Urinary bladder (tissue), 4 donors: Measurements from ENCODE around the gene LOXHD1. TPM values are rescaled to one million over a fixed set of nuclear protein-coding genes. Genes with fewer than 3 reads are reported as not detected.

ENCODE experiments used
- DNase-seq: peaks from one replicate; pipeline ENCODE4 v3.0.0-alpha.2; 2015; ENCODE audit errors: extremely low spot score
- H3K27ac ChIP-seq: one replicate; pipeline ENCODE4 v1.5.1; 2013; ENCODE audit warnings: low read depth, mild to moderate bottlenecking, moderate library complexity
- H3K36me3 ChIP-seq: one replicate; pipeline ENCODE4 v1.6.1; 2013; ENCODE audit warnings: mild to moderate bottlenecking, moderate library complexity; ENCODE audit not compliant: insufficient read depth
- H3K4me1 ChIP-seq: one replicate; pipeline ENCODE4 v1.6.1; 2013; ENCODE audit warnings: mild to moderate bottlenecking, moderate library complexity; ENCODE audit not compliant: insufficient read depth
- H3K4me3 ChIP-seq: one replicate; pipeline ENCODE4 v1.5.1; 2013; ENCODE audit warnings: low read depth, low read length
- WGBS: extraction: QIAGEN DNeasy Blood & Tissue Kit; methylation state at CpG from one replicate; pipeline ENCODE4 v1.1.7; 2013; 5-methylcytosine and 5-hydroxymethylcytosine counted together
- polyA plus RNA-seq: library from polyadenylated mRNA; stranded (reverse); fragments of 200-250 nt; gene quantifications from one replicate; pipeline ENCODE4 v1.2.3, GENCODE V29; 2013
- total RNA-seq: library from RNA; depleted of rRNA; stranded (reverse); fragments of >200 nt; gene quantifications from one replicate; pipeline ENCODE4 v1.2.3, GENCODE V29; 2014
- donor health status: healthy with polysubstance abuse.
- donor health status: healthy.

The LOXHD1 gene
- total and polyA plus RNA-seq, 2 donors, result 0.11 to 1.2 TPM

- Histone ChIP-seq H3K4me3 (no peak overlapping the region), H3K27ac (no peak overlapping the region), H3K4me1 (no peaks in the 10 kb centered on the region), H3K36me3 (no peaks in the 10 kb centered on the region)
- DNase-seq, result no peak
Observed at GRCh38 chr18:46596119-46596518, 60.9 kb downstream of the LOXHD1 start.

- Histone ChIP-seq H3K4me1 (no peaks in the 10 kb centered on the region), H3K27ac (no peak overlapping the region), H3K4me3 (no peak overlapping the region), H3K36me3 (no peaks in the 10 kb centered on the region)
- 54% methylated on average over 7 of the region's 7 CpGs for WGBS
- DNase-seq, result no peak
Observed at GRCh38 chr18:46591783-46592391, 65.1 kb downstream of the LOXHD1 start.

GRCh38 chr18:46590103-46590502 lies 66.9 kb downstream of the LOXHD1 start:
- H3K27ac ChIP-seq, result no peak overlapping the region
- no peak overlapping the region for H3K4me3 ChIP-seq
- H3K4me1 ChIP-seq, result no peaks in the 10 kb centered on the region
- WGBS, result 48% methylated on average over 7 of the region's 7 CpGs
- no peak for DNase-seq
- H3K36me3 ChIP-seq, result no peaks in the 10 kb centered on the region

- WGBS, result 59% methylated on average over 8 of the region's 8 CpGs
- Histone ChIP-seq H3K27ac (no peak overlapping the region), H3K4me1 (no peaks in the 10 kb centered on the region), H3K4me3 (no peak overlapping the region), H3K36me3 (no peaks in the 10 kb centered on the region)
- DNase-seq, result no peak
Observed at GRCh38 chr18:46588971-46589660, 67.9 kb downstream of the LOXHD1 start.

- H3K4me1 ChIP-seq, result no peaks in the 10 kb centered on the region
- no peaks in the 10 kb centered on the region for H3K36me3 ChIP-seq
- no peak overlapping the region for H3K27ac ChIP-seq
- WGBS, result 72% methylated on average over 3 of the region's 3 CpGs
- DNase-seq, result no peak
- no peak overlapping the region for H3K4me3 ChIP-seq
Observed at GRCh38 chr18:46587600-46587999, 69.4 kb downstream of the LOXHD1 start.

GRCh38 chr18:46583711-46584110 lies 73.3 kb downstream of the LOXHD1 start:
- Histone ChIP-seq H3K4me1 (no peaks in the 10 kb centered on the region), H3K4me3 (no peak overlapping the region), H3K27ac (no peak overlapping the region), H3K36me3 (no peaks in the 10 kb centered on the region)
- no peak for DNase-seq
- WGBS, result 74% methylated on average over 3 of the region's 3 CpGs

GRCh38 chr18:46581648-46582047 lies 75.4 kb downstream of the LOXHD1 start:
- H3K36me3 ChIP-seq, result no peaks in the 10 kb centered on the region
- no peaks in the 10 kb centered on the region for H3K4me1 ChIP-seq
- H3K4me3 ChIP-seq, result no peak overlapping the region
- no peak overlapping the region for H3K27ac ChIP-seq
- DNase-seq, result no peak

- WGBS, result 94% methylated on average over 2 of the region's 2 CpGs
- H3K27ac ChIP-seq, result no peak overlapping the region
- H3K36me3 ChIP-seq, result no peaks in the 10 kb centered on the region
- H3K4me3 ChIP-seq, result no peak overlapping the region
- no peak for DNase-seq
- H3K4me1 ChIP-seq, result no peaks in the 10 kb centered on the region
Observed at GRCh38 chr18:46578987-46579386, 78.0 kb downstream of the LOXHD1 start.

GRCh38 chr18:46577546-46577945 lies 79.5 kb downstream of the LOXHD1 start:
- no peak overlapping the region for H3K4me3 ChIP-seq
- no peak for DNase-seq
- no peaks in the 10 kb centered on the region for H3K4me1 ChIP-seq
- no peak overlapping the region for H3K27ac ChIP-seq
- no peaks in the 10 kb centered on the region for H3K36me3 ChIP-seq
- 85% methylated on average over 11 of the region's 11 CpGs for WGBS

- no peak for DNase-seq
- 94% methylated on average over 6 of the region's 6 CpGs for whole genome bisulfite sequencing
- no peaks in the 10 kb centered on the region for H3K36me3 ChIP-seq
- H3K4me1 ChIP-seq, result no peaks in the 10 kb centered on the region
- no peak overlapping the region for H3K4me3 ChIP-seq
- H3K27ac ChIP-seq, result no peak overlapping the region
Observed at GRCh38 chr18:46575851-46576250, 81.2 kb downstream of the LOXHD1 start.

- H3K4me3 ChIP-seq, result no peak overlapping the region
- no peak for DNase-seq
- 76% methylated on average over 2 of the region's 2 CpGs for WGBS
- H3K4me1 ChIP-seq, result no peaks in the 10 kb centered on the region
- H3K36me3 ChIP-seq, result no peaks in the 10 kb centered on the region
- H3K27ac ChIP-seq, result no peak overlapping the region
Observed at GRCh38 chr18:46574743-46575115, 82.3 kb downstream of the LOXHD1 start.

GRCh38 chr18:46574000-46574742 lies 82.8 kb downstream of the LOXHD1 start:
- Histone ChIP-seq H3K27ac (no peak overlapping the region), H3K4me3 (no peak overlapping the region), H3K4me1 (no peaks in the 10 kb centered on the region), H3K36me3 (no peaks in the 10 kb centered on the region)
- no peak for DNase-seq
- 92% methylated on average over 4 of the region's 4 CpGs for WGBS

- no peaks in the 10 kb centered on the region for H3K4me1 ChIP-seq
- no peaks in the 10 kb centered on the region for H3K36me3 ChIP-seq
- H3K4me3 ChIP-seq, result no peak overlapping the region
- H3K27ac ChIP-seq, result no peak overlapping the region
- WGBS, result 88% methylated on average over 7 of the region's 7 CpGs
- DNase-seq, result no peak
Observed at GRCh38 chr18:46573156-46573555, 83.9 kb downstream of the LOXHD1 start.

GRCh38 chr18:46571756-46572155 lies 85.3 kb downstream of the LOXHD1 start:
- 84% methylated on average over 6 of the region's 6 CpGs for WGBS
- no peak overlapping the region for H3K27ac ChIP-seq
- H3K4me3 ChIP-seq, result no peak overlapping the region
- no peaks in the 10 kb centered on the region for H3K36me3 ChIP-seq
- no peaks in the 10 kb centered on the region for H3K4me1 ChIP-seq
- no peak for DNase-seq
